ENCODE results near the gene AZIN2.

Gene AZIN2

GRCh38 chr1:33155877-33156538 lies 75.1 kb downstream of the AZIN2 start:
- Histone ChIP-seq H3K36me3 (ENCODE audit: low read depth) (peaks cover 4% of the 10 kb centered on the region; the same call in 1 of the 2 replicates), H3K9me3 (ENCODE audit: severe bottlenecking) (no peaks in the 10 kb centered on the region), H3K4me1 (ENCODE audit: insufficient read depth, poor library complexity, severe bottlenecking) (peaks cover 3% of the 10 kb centered on the region), H3K27ac (ENCODE audit: poor library complexity, severe bottlenecking) (no peak overlapping the region), H3K27me3 (ENCODE audit: insufficient read depth, poor library complexity, severe bottlenecking) (no peaks in the 10 kb centered on the region), H3K4me3 (ENCODE audit: severe bottlenecking) (no peak overlapping the region)
- no peak for ATAC-seq (ENCODE audit: low read depth)
- no peak for DNase-seq (ENCODE audit: low spot score)
- no peak for TF ChIP-seq CTCF (IDR thresholded peaks at IDR 0.05; ENCODE audit: poor library complexity, severe bottlenecking)

DNA sequence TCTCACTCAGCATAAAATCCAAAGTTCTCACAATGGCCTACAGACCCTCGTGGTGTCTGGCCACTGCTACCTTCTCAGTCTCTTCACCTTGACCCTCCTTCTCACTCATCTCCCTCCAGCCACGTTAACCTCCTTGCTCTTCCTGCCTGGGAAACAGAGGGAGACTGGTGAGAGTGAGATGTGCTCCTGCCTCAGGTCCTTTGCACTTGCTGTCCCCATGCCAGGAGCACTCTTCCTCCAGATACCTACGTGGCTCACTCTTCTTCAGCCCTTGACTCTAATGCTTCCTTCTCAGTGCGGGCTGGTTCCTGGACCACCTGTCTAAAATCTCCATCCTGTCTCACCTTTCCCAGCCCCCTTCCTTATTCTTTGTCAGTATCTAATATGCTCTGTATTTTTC lies 76.2 kb downstream of the AZIN2 start:
- TF ChIP-seq CTCF (IDR thresholded peaks at IDR 0.05; ENCODE audit: poor library complexity, severe bottlenecking) = no peak
- Histone ChIP-seq H3K27ac (ENCODE audit: poor library complexity, severe bottlenecking) (no peak overlapping the region), H3K27me3 (ENCODE audit: insufficient read depth, poor library complexity, severe bottlenecking) (no peaks in the 10 kb centered on the region), H3K36me3 (ENCODE audit: low read depth) (peaks cover 4% of the 10 kb centered on the region; the same call in 1 of the 2 replicates), H3K9me3 (ENCODE audit: severe bottlenecking) (no peaks in the 10 kb centered on the region), H3K4me1 (ENCODE audit: insufficient read depth, poor library complexity, severe bottlenecking) (no peaks in the 10 kb centered on the region), H3K4me3 (ENCODE audit: severe bottlenecking) (no peak overlapping the region)
- ATAC-seq (ENCODE audit: low read depth) (no peak), DNase-seq (ENCODE audit: low spot score) (no peak)

DNA sequence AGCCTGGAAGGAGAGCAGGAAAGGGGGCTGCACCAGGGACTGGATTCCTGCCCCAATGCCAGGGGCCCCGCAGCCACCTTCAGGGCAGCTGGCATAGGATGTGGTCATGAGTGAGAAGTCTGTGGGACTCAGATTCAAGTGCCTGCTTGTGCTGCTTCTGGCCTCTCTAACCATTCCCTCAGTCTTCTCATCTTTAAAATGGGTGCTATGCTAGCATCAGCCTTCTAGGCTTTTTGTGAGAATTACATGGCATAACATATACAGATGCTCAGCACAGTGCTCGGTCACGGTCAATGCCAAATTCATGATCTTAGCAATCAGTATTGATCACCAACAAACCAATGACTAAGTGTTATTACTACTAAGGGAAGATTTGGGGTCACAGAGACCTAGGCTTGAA lies 77.4 kb downstream of the AZIN2 start:
- no peak overlapping the region for H3K4me3 ChIP-seq (ENCODE audit: severe bottlenecking)
- H3K27ac ChIP-seq (ENCODE audit: poor library complexity, severe bottlenecking) = no peak overlapping the region
- DNase-seq (ENCODE audit: low spot score) (no peak), ATAC-seq (ENCODE audit: low read depth) (no peak)
- no peak for TF ChIP-seq CTCF (IDR thresholded peaks at IDR 0.05; ENCODE audit: poor library complexity, severe bottlenecking)
- H3K36me3 ChIP-seq (ENCODE audit: low read depth) = peaks cover 4% of the 10 kb centered on the region; the same call in 1 of the 2 replicates
- no peaks in the 10 kb centered on the region for H3K4me1 ChIP-seq (ENCODE audit: insufficient read depth, poor library complexity, severe bottlenecking)
- H3K27me3 ChIP-seq (ENCODE audit: insufficient read depth, poor library complexity, severe bottlenecking) = no peaks in the 10 kb centered on the region
- H3K9me3 ChIP-seq (ENCODE audit: severe bottlenecking) = no peaks in the 10 kb centered on the region

DNA sequence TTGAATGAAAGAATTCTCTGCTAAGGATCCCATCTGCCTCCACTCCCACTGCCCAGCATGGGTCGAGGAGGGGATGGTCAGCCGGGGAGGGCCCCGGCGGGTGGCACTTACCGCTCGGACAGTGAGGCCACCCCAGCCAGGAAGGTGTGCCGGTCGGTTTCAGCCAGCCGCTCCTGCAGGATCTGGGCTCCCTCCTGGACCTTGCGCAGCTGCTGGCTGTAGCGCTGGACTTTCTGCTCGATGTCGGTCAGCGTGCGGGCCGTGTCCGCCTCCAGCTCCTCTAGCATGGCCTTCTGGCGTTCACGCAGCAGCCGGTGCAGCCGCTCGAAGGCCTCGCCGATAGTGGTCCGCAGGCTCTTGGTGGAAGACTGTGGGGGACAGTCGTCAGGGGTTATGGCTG lies 78.6 kb downstream of the AZIN2 start:
- no peak overlapping the region for H3K4me3 ChIP-seq (ENCODE audit: severe bottlenecking)
- H3K27ac ChIP-seq (ENCODE audit: poor library complexity, severe bottlenecking) = no peak overlapping the region
- no peaks in the 10 kb centered on the region for H3K4me1 ChIP-seq (ENCODE audit: insufficient read depth, poor library complexity, severe bottlenecking)
- H3K36me3 ChIP-seq (ENCODE audit: low read depth) = peaks cover 4% of the 10 kb centered on the region; the same call in 1 of the 2 replicates
- no peaks in the 10 kb centered on the region for H3K9me3 ChIP-seq (ENCODE audit: severe bottlenecking)
- DNase-seq (ENCODE audit: low spot score) (no peak), ATAC-seq (ENCODE audit: low read depth) (no peak)
- no peak for TF ChIP-seq CTCF (IDR thresholded peaks at IDR 0.05; ENCODE audit: poor library complexity, severe bottlenecking)
- no peaks in the 10 kb centered on the region for H3K27me3 ChIP-seq (ENCODE audit: insufficient read depth, poor library complexity, severe bottlenecking)

DNA sequence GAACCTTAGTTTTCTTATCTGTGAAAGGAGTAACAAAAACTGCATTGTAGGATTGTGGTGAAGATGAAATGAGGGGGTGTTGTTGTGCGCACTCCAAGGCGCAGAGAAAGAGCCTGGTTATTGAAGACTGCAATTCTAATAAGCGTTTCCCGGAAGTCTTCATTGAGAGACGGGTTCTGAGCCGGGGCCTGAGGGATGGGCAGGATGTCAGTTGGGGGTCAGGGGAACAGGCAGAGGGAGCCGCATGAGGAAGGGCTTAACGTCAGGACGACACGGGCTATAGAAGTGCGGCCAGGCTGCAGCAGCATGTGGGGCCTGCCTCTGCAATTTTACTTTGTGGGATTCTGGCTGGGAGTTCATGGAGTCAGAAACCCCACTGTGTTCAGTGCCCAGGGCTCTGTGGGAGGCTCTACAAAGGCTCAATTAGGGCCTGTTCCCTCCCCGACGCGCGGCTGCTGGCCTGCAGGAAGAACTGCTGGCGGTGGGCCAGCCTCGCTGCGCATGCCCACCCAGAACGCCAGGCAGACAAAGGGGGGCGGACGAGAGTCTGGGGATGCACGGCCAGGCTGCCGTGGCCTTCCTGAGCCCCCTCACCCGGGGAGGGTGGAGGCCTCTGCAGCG lies 80.2 kb downstream of the AZIN2 start:
- DNase-seq (ENCODE audit: low spot score) (no peak), ATAC-seq (ENCODE audit: low read depth) (no peak)
- H3K27me3 ChIP-seq (ENCODE audit: insufficient read depth, poor library complexity, severe bottlenecking) = no peaks in the 10 kb centered on the region
- no peak overlapping the region for H3K27ac ChIP-seq (ENCODE audit: poor library complexity, severe bottlenecking)
- no peak for TF ChIP-seq CTCF (IDR thresholded peaks at IDR 0.05; ENCODE audit: poor library complexity, severe bottlenecking)
- H3K9me3 ChIP-seq (ENCODE audit: severe bottlenecking) = no peaks in the 10 kb centered on the region
- no peaks in the 10 kb centered on the region for H3K4me1 ChIP-seq (ENCODE audit: insufficient read depth, poor library complexity, severe bottlenecking)
- H3K4me3 ChIP-seq (ENCODE audit: severe bottlenecking) = no peak overlapping the region
- peaks cover 4% of the 10 kb centered on the region; the same call in 1 of the 2 replicates for H3K36me3 ChIP-seq (ENCODE audit: low read depth)

All from RWPE2 (cell line).